Measurements from ENCODE around the gene ABHD5. TPM values are rescaled to one million over a fixed set of nuclear protein-coding genes. Genes with fewer than 3 reads are reported as not detected.

ABHD5 gene
- total RNA-seq, 1 experiment from 2014 or later = 7.4 TPM

DNA sequence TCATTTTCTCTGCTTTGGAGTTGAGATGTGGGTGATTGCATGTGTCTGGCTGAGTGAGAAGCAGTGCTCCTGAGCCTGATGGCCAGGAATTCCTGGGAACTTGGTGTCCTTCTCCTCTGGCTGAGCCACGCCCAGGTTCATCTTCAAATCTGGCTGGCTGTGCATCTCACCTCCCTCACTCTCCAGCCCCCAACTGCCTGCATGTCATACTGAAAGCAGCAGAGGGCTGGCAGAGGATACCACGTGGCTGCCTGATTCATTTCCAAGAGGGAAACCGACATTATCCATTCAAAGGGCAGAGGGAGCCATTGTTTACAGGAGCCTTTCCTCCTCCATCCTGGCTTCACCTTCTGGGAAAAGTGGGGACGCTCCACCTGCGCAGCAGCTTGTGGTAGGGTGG is 57.4 kb downstream of the ABHD5 start:
- no peak for DNase-seq
- no peaks in the 10 kb centered on the region for H3K79me2 ChIP-seq (ENCODE audit: low read length)
- no peaks in the 10 kb centered on the region for H3K36me3 ChIP-seq (ENCODE audit: insufficient read depth, low read length)
- H3K4me1 ChIP-seq (ENCODE audit: low read length) = no peaks in the 10 kb centered on the region
- H3K9ac ChIP-seq (ENCODE audit: low read length) = no peak overlapping the region
- no peak overlapping the region for H2AFZ ChIP-seq (ENCODE audit: low read length)
- no peak overlapping the region for H3K27ac ChIP-seq (ENCODE audit: low read length)
- H3K4me2 ChIP-seq (ENCODE audit: low read depth, low read length, poor library complexity, severe bottlenecking) = no peak overlapping the region
- H4K20me1 ChIP-seq (ENCODE audit: insufficient read depth, low read depth, low read length) = no peaks in the 10 kb centered on the region
- H3K27me3 ChIP-seq (ENCODE audit: low read length) = no peaks in the 10 kb centered on the region
- H3K9me3 ChIP-seq (ENCODE audit: low read length) = no peaks in the 10 kb centered on the region
- H3K9me2 ChIP-seq (replicated peaks; ENCODE audit: insufficient read depth, low read length) = no peaks in the 10 kb centered on the region
- H3K4me3 ChIP-seq (ENCODE audit: low read length) = no peak overlapping the region

DNA sequence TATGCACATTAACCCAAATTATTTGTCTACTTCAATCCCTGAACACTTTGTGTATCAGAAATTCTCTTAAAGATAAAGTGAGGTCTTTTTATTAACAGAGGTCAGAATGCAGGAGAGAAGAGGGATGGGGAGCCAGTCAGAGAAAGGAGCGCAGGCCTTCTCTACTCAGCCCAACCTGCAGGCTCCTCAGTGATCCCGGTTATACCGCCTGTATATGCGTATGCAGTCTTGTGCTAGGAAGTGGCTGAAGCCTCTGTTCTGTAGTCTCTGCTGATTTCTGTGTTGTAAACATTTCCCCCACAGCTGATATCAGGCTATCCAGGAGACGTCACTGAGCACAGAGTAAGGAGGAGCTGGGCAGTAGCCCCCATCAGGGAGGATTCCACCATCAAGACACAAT is 57.9 kb downstream of the ABHD5 start:
- H2AFZ ChIP-seq (ENCODE audit: low read length) = no peak overlapping the region
- H3K4me2 ChIP-seq (ENCODE audit: low read depth, low read length, poor library complexity, severe bottlenecking) = no peak overlapping the region
- H4K20me1 ChIP-seq (ENCODE audit: insufficient read depth, low read depth, low read length) = no peaks in the 10 kb centered on the region
- H3K4me1 ChIP-seq (ENCODE audit: low read length) = no peaks in the 10 kb centered on the region
- H3K27ac ChIP-seq (ENCODE audit: low read length) = no peak overlapping the region
- H3K36me3 ChIP-seq (ENCODE audit: insufficient read depth, low read length) = no peaks in the 10 kb centered on the region
- H3K4me3 ChIP-seq (ENCODE audit: low read length) = no peak overlapping the region
- no peak for DNase-seq
- H3K27me3 ChIP-seq (ENCODE audit: low read length) = no peaks in the 10 kb centered on the region
- H3K9me2 ChIP-seq (replicated peaks; ENCODE audit: insufficient read depth, low read length) = no peaks in the 10 kb centered on the region
- H3K9ac ChIP-seq (ENCODE audit: low read length) = no peak overlapping the region
- no peaks in the 10 kb centered on the region for H3K79me2 ChIP-seq (ENCODE audit: low read length)
- H3K9me3 ChIP-seq (ENCODE audit: low read length) = no peaks in the 10 kb centered on the region

DNA sequence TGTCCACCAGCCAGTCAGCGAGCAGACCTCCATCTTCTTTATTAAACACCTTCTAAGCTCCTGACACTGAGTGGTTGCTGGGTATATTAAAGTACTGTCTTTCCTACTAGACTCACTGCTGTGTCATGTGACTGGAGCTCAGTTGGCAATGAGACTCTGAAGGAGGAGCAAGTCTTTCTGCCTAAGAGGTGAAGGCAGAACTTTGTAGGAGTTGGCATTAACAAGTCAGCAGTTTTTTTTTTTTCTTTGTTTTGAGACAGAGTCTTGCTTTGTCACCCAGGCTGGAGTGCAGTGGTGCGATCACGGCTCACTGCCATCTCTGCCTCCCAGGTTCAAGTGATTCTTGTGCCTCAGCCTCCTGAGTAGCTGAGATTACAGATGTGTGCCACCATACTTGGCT is 62.2 kb downstream of the ABHD5 start:
- Histone ChIP-seq H3K79me2 (ENCODE audit: low read length) (no peaks in the 10 kb centered on the region), H3K4me1 (ENCODE audit: low read length) (no peaks in the 10 kb centered on the region), H3K27ac (ENCODE audit: low read length) (no peak overlapping the region), H3K9me2 (replicated peaks; ENCODE audit: insufficient read depth, low read length) (no peaks in the 10 kb centered on the region), H3K4me3 (ENCODE audit: low read length) (no peak overlapping the region), H3K9me3 (ENCODE audit: low read length) (no peaks in the 10 kb centered on the region), H4K20me1 (ENCODE audit: insufficient read depth, low read depth, low read length) (no peaks in the 10 kb centered on the region), H2AFZ (ENCODE audit: low read length) (no peak overlapping the region), H3K4me2 (ENCODE audit: low read depth, low read length, poor library complexity, severe bottlenecking) (no peak overlapping the region), H3K27me3 (ENCODE audit: low read length) (no peaks in the 10 kb centered on the region), H3K36me3 (ENCODE audit: insufficient read depth, low read length) (no peaks in the 10 kb centered on the region), H3K9ac (ENCODE audit: low read length) (no peak overlapping the region)
- DNase-seq = no peak

DNA sequence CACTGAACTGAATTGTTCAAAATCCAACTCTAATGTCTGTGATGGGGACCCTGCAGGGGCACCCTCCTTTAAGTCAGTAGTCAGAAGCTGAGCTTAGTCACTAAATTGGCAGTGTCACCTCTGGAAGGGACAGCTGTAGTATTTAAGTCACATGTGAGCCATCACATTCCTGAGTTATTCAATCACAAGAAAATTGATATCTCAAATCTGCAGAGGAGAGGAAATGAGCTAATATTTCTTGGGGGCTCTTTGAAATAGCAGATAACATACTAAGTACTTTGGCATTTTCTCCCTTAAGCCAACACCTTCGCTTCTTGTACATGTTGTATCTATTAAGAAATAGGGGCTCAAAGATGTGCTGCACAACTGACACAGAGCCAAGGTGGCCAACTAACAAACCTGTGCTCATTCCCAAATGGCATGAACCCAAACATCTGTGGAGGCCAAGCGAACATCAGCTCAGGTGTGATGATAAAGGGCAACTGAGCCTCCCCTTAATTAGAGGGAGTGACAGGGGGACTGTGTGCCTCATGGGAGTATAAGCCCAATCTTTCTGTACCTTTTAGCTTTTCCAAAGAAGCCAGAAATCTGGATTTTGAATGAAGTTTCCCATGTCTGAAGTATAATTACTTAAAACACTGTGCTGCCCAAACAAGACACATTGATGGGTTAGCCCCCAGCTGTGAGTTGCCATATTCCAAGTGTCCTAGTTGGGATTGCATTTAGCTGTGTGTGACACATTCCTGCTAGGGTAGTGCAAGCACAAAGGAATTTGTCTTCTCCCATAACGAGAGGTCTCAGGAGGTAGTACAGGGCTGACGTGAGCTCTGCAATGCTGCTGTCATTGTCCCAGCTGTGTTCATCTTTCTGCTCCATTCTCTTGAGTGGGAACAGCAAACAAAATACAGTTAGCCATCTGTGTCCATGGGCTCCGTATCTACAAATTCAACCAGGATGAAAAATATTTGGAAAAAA is 63.3 kb downstream of the ABHD5 start:
- Histone ChIP-seq H3K9me3 (ENCODE audit: low read length) (no peaks in the 10 kb centered on the region), H3K4me1 (ENCODE audit: low read length) (no peaks in the 10 kb centered on the region), H2AFZ (ENCODE audit: low read length) (no peak overlapping the region), H4K20me1 (ENCODE audit: insufficient read depth, low read depth, low read length) (no peaks in the 10 kb centered on the region), H3K9me2 (replicated peaks; ENCODE audit: insufficient read depth, low read length) (no peaks in the 10 kb centered on the region), H3K36me3 (ENCODE audit: insufficient read depth, low read length) (no peaks in the 10 kb centered on the region), H3K4me3 (ENCODE audit: low read length) (no peak overlapping the region), H3K27ac (ENCODE audit: low read length) (no peak overlapping the region), H3K9ac (ENCODE audit: low read length) (no peak overlapping the region), H3K4me2 (ENCODE audit: low read depth, low read length, poor library complexity, severe bottlenecking) (no peak overlapping the region), H3K27me3 (ENCODE audit: low read length) (no peaks in the 10 kb centered on the region), H3K79me2 (ENCODE audit: low read length) (no peaks in the 10 kb centered on the region)
- no peak for DNase-seq

DNA sequence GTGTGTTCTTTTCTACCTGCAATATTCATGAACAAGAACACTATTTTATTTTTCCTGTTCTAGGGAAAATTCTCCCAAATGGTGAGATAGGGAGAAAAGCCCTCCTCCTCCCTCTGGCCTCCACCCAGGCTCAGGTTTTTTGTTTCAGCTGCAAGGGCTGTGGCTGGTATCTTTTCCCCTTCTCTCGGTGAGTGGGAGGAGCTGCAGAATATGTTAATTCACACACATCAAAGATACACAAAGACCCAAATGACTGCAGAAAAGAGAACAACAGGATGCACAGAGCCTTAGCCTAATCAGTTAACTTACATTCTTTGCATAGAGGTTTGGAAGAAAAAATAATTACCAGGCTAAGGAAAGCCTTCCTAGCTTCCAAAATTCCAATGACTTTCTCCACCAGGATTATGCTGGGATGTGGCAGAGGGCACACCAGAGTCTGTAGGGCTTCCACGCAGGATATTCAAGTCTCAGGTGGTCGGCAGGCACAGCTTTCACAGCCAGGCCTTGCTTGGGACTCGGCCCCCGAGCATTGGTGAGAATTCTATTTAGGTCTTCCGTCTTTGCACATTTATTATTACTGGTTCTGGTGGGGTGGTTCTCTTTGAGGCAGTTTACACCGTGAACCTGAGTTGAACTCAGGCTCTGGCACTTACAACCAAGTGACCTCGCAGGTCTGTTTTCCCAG is 64.9 kb downstream of the ABHD5 start:
- Histone ChIP-seq H3K4me1 (ENCODE audit: low read length) (no peaks in the 10 kb centered on the region), H3K4me2 (ENCODE audit: low read depth, low read length, poor library complexity, severe bottlenecking) (no peak overlapping the region), H3K4me3 (ENCODE audit: low read length) (no peak overlapping the region), H3K36me3 (ENCODE audit: insufficient read depth, low read length) (no peaks in the 10 kb centered on the region), H3K9me2 (replicated peaks; ENCODE audit: insufficient read depth, low read length) (no peaks in the 10 kb centered on the region), H3K27me3 (ENCODE audit: low read length) (no peaks in the 10 kb centered on the region), H3K9ac (ENCODE audit: low read length) (no peak overlapping the region), H3K27ac (ENCODE audit: low read length) (no peak overlapping the region), H2AFZ (ENCODE audit: low read length) (no peak overlapping the region), H4K20me1 (ENCODE audit: insufficient read depth, low read depth, low read length) (no peaks in the 10 kb centered on the region), H3K79me2 (ENCODE audit: low read length) (no peaks in the 10 kb centered on the region), H3K9me3 (ENCODE audit: low read length) (no peaks in the 10 kb centered on the region)
- DNase-seq = no peak

DNA sequence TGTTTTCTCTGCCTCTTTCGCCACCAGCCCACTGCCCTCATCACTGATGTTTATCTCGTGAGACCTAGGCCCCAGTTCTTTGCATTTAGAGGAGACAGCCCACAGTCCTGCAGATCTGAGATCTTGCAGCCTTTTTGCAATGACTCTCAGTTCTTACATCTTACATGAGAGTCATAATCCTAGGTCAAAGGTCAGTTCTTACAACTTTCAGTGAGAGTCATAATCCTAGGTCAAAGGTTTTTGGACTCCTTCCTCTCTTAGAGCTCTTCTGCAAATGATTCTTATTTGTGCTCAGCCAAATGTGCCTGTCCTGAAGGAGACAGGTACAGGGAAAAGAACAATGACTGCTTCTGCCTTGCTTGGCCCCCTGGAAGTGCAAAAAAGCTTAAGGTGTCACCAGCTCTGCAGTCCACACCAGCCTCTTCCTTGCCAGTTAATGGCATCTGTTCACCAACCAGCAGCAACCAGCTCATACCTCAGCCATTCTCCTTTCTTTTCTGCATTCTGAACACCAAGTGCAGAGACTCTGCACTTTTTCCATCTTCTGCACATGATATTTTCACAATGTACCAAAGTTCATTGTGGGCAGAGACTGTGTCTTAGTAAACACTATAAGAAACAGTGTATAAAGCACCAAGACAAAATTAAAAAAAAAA is 67.1 kb downstream of the ABHD5 start:
- H3K4me3 ChIP-seq (ENCODE audit: low read length) = no peak overlapping the region
- no peak overlapping the region for H3K27ac ChIP-seq (ENCODE audit: low read length)
- no peaks in the 10 kb centered on the region for H3K79me2 ChIP-seq (ENCODE audit: low read length)
- no peaks in the 10 kb centered on the region for H3K9me3 ChIP-seq (ENCODE audit: low read length)
- H3K4me1 ChIP-seq (ENCODE audit: low read length) = no peaks in the 10 kb centered on the region
- H3K9ac ChIP-seq (ENCODE audit: low read length) = no peak overlapping the region
- DNase-seq = no peak
- no peak overlapping the region for H2AFZ ChIP-seq (ENCODE audit: low read length)
- H3K27me3 ChIP-seq (ENCODE audit: low read length) = no peaks in the 10 kb centered on the region
- no peaks in the 10 kb centered on the region for H3K9me2 ChIP-seq (replicated peaks; ENCODE audit: insufficient read depth, low read length)
- no peaks in the 10 kb centered on the region for H4K20me1 ChIP-seq (ENCODE audit: insufficient read depth, low read depth, low read length)
- no peaks in the 10 kb centered on the region for H3K36me3 ChIP-seq (ENCODE audit: insufficient read depth, low read length)
- H3K4me2 ChIP-seq (ENCODE audit: low read depth, low read length, poor library complexity, severe bottlenecking) = no peak overlapping the region

DNA sequence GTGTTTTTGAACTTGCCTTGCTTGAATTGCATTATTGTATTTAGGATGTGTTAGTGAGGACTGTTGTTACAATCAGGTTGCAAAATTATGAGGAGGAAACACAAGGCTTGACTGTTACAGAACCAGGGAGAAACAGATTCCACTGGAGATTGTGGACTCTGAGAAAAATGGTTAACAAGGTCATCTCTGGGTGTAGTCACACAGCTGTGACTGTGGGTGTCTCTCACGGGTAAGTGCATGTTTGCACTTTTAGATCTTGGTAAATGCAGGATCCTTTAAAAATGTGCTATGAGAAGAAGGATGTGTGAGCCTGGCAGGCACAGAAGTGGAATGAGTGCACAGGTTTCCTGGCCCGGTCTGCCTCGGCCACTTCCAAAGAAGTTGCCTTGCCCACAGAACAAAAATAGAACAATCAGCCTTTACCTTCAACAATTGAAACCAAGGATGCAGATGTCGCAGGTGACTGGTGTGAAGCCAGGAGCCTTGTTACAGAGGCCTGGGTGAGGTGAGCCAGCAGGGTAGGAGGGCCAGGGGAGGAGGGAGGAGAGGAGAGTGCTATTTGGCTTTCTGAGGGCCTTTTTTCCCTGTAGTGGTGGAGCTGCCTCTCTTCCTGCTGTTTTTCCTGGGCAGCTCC is 68.0 kb downstream of the ABHD5 start:
- Histone ChIP-seq H3K4me1 (ENCODE audit: low read length) (no peaks in the 10 kb centered on the region), H3K9ac (ENCODE audit: low read length) (no peak overlapping the region), H2AFZ (ENCODE audit: low read length) (no peak overlapping the region), H3K9me3 (ENCODE audit: low read length) (no peaks in the 10 kb centered on the region), H4K20me1 (ENCODE audit: insufficient read depth, low read depth, low read length) (no peaks in the 10 kb centered on the region), H3K4me3 (ENCODE audit: low read length) (no peak overlapping the region), H3K36me3 (ENCODE audit: insufficient read depth, low read length) (no peaks in the 10 kb centered on the region), H3K27me3 (ENCODE audit: low read length) (no peaks in the 10 kb centered on the region), H3K4me2 (ENCODE audit: low read depth, low read length, poor library complexity, severe bottlenecking) (no peak overlapping the region), H3K27ac (ENCODE audit: low read length) (no peak overlapping the region), H3K79me2 (ENCODE audit: low read length) (no peaks in the 10 kb centered on the region), H3K9me2 (replicated peaks; ENCODE audit: insufficient read depth, low read length) (no peaks in the 10 kb centered on the region)
- DNase-seq = no peak

All from Karpas-422 (cell line).